ENCODE measurements around the gene DCUN1D3. TPM values are rescaled to one million over a fixed set of nuclear protein-coding genes. Genes with fewer than 3 reads are reported as not detected.

The DCUN1D3 gene
- total RNA-seq, 2 donors from 2014 or later, result 36.7 to 47.4 TPM

DNA sequence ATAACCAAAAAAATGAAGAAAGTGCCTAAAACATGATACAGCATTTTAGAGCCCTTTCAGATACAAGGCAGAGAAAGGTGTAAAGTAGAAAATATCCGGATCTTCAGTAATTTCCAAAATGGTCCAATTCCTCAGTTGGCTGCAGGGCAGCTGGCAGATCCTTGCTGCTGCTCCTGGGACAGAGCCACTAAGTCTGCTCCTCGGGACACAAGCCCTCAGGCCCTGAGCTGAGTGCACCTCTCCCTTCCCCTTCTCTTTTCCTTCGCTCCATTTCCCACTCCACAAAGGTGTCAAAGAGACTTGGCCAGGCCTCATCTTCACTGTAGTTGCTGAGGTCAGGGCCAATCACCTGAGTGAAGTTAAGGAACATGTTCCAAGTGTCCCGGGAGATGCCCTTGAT lies 40.5 kb downstream of the DCUN1D3 start:
- no peak for ATAC-seq
- no peak overlapping the region for H3K4me3 Mint-ChIP-seq
- peaks cover 47% of the 10 kb centered on the region for H3K36me3 Mint-ChIP-seq

DNA sequence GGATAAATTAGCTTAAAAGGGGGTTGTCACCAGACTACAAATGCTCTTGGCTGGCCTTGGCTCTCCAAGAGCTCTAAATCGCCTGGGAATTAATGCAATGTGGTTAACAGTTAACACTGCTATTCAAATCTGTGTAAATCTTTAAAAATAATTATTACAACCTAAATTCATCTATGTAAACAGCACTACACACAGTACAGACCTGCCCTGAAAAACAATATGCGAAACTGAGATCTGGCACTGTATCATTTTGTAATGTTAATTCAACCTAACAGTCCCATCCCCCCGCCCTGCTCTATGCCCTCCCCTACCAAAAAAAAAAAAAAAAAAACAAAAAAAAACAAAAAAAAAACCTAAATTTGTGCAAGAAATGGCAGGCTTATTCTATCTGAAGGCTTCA lies 40.9 kb downstream of the DCUN1D3 start:
- H3K27ac Mint-ChIP-seq, result no peak overlapping the region
- H3K4me1 Mint-ChIP-seq (ENCODE audit: low read depth in 2 of 2), result peaks cover 30 to 39% of the 10 kb centered on the region in 2 donors
- H3K4me3 Mint-ChIP-seq, result no peak overlapping the region

More for the DNA sequence above, 40.5 kb downstream of the DCUN1D3 start:
- H3K4me1 Mint-ChIP-seq (ENCODE audit: low read depth in 2 of 2), result peaks cover 34 to 44% of the 10 kb centered on the region in 2 donors
- no peaks in the 10 kb centered on the region for H3K9me3 Mint-ChIP-seq
- no peaks in the 10 kb centered on the region for H3K27me3 Mint-ChIP-seq
- no peak for DNase-seq (ENCODE audit: low spot score)
- H3K27ac Mint-ChIP-seq, result no peak overlapping the region

DNA sequence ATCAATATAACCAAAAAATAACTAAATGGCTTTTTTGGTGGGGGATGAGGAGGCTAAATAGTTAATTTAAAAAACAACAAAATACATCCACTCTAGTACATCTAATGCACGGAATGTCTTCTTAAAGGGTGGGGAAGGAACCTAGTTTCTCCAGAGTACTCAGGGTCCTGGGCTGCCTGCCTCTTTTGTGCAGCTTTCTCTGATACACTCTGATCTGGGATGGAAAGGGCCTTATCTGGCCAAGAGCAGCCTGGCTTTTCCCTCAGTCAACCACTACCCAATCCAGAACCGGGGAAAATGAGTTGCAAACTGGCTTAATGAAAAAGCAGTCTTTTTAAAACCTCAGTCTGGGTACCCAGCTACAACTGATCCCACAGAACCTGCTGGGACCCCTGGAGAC lies 42.9 kb downstream of the DCUN1D3 start:
- ATAC-seq (no peak), DNase-seq (ENCODE audit: low spot score) (no peak)
- peaks cover 41% of the 10 kb centered on the region for H3K36me3 Mint-ChIP-seq
- no peak overlapping the region for H3K4me3 Mint-ChIP-seq
- H3K27me3 Mint-ChIP-seq, result no peaks in the 10 kb centered on the region
- H3K27ac Mint-ChIP-seq, result peak overlapping the region in 1 of 2 donors; percentile 39
- H3K4me1 Mint-ChIP-seq (ENCODE audit: low read depth in 2 of 2), result peaks cover 22 to 25% of the 10 kb centered on the region in 2 donors
- no peaks in the 10 kb centered on the region for H3K9me3 Mint-ChIP-seq

More for the DNA sequence above, 40.9 kb downstream of the DCUN1D3 start:
- DNase-seq (ENCODE audit: low spot score) (no peak), ATAC-seq (no peak)
- H3K9me3 Mint-ChIP-seq, result no peaks in the 10 kb centered on the region
- H3K27me3 Mint-ChIP-seq, result no peaks in the 10 kb centered on the region
- H3K36me3 Mint-ChIP-seq, result peaks cover 43% of the 10 kb centered on the region

DNA sequence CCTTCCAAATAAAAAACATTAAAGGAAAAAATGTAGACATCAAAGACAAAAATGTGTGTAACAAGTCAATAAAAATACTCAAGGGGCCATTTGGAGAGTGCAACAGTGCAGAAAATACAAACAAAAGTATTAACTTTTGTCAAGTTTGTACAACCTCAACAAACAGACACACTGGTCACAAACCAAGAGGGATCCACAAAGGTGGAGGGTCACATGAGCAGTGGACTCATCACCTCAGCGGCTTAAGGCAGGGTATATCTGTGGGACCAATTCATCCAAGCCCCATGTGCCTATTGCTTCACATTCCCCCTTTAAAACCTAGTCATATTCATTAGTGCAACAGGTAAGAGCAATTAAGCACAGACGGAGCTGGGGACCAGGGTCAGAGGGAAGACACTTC lies 45.2 kb downstream of the DCUN1D3 start:
- peaks cover 24% of the 10 kb centered on the region for H3K36me3 Mint-ChIP-seq
- no peaks in the 10 kb centered on the region for H3K9me3 Mint-ChIP-seq
- no peak overlapping the region for H3K4me3 Mint-ChIP-seq
- no peaks in the 10 kb centered on the region for H3K27me3 Mint-ChIP-seq
- ATAC-seq, result no peak
- peaks cover 25 to 27% of the 10 kb centered on the region in 2 donors for H3K4me1 Mint-ChIP-seq (ENCODE audit: low read depth in 2 of 2)
- no peak for DNase-seq (ENCODE audit: low spot score)
- no peak overlapping the region for H3K27ac Mint-ChIP-seq

DNA sequence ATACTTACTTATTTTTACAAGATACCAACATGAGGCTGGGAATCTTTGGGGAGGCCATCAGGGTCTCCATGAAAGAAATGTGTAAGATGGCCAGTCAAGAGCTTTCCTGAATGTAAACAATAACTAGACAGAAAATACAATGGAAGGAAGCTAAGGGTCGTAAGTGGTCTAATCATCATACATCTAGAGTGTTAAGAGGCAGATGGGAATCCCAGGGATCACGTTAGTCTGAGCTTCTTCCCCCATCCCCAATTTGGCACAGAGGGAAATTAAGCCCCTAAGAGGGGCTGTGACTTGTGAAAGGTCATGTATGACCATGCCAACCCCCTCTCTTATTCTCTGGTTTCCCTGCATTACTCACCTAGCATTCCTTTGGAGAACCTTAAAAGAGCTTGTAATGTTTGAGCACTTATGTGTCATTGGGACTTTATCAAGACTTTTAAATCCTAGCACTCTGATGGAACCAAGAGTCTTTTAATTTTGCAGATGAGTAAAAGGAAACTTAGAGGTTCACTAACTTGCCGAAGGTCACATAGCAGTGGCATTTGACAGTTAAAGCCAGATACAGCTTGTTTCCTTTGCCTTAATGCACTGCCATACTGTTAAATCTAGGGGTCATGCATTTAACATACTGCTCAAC lies 46.1 kb downstream of the DCUN1D3 start:
- H3K27me3 Mint-ChIP-seq, result no peaks in the 10 kb centered on the region
- no peak overlapping the region for H3K4me3 Mint-ChIP-seq
- no peak for ATAC-seq
- no peaks in the 10 kb centered on the region for H3K9me3 Mint-ChIP-seq
- peaks cover 18% of the 10 kb centered on the region for H3K36me3 Mint-ChIP-seq
- peak overlapping the region in 1 of 2 donors; percentile 28 for H3K27ac Mint-ChIP-seq
- peaks cover 26 to 35% of the 10 kb centered on the region in 2 donors for H3K4me1 Mint-ChIP-seq (ENCODE audit: low read depth in 2 of 2)
- no peak for DNase-seq (ENCODE audit: low spot score)

DNA sequence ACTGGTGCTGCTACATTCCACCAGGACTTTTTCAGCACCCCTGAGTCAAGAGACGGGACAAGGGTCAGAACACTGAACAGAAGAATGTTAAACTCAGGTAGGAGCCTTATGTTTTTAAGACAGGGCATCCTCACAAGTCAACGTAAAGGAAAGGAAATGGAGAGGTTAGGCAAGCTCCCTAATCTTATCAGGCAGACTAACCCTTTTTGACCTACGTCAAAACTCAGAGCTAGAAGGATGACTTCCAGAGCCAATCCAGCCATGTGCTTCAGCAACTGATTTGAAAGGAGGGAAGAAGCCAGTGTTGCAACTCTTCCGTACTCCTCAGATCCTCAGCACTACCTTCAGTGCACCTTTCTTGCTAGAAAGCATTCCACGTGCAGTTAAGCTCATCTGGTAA lies 47.0 kb downstream of the DCUN1D3 start:
- Mint-ChIP-seq H3K27me3 (no peaks in the 10 kb centered on the region), H3K36me3 (peaks cover 18% of the 10 kb centered on the region), H3K4me1 (ENCODE audit: low read depth in 2 of 2) (peaks cover 27 to 38% of the 10 kb centered on the region in 2 donors), H3K27ac (no peak overlapping the region), H3K9me3 (no peaks in the 10 kb centered on the region), H3K4me3 (no peak overlapping the region)
- no peak for ATAC-seq
- no peak for DNase-seq (ENCODE audit: low spot score)

DNA sequence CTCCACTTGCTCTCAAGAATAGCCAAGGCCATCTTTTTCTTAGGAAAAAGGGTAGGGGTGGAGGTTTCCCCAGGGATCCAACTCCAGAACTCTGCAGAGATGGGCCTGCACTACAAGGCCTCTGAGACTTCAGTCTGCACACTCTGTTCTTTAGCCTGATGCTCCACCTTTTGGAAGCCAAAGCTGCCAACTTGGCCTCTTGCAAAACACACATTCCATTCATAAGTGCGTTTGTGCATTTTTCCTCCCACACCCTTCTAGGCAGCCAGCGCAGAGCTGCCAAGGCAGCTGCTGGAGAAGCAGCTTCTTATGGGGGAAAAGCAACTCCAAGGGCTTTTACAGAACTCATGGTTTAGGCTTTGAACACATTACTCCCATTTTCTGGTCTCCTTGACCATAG lies 48.6 kb downstream of the DCUN1D3 start:
- H3K36me3 Mint-ChIP-seq, result peaks cover 13% of the 10 kb centered on the region
- H3K4me3 Mint-ChIP-seq, result no peak overlapping the region
- H3K27ac Mint-ChIP-seq, result no peak overlapping the region
- H3K27me3 Mint-ChIP-seq, result no peaks in the 10 kb centered on the region
- ATAC-seq, result no peak
- no peak for DNase-seq (ENCODE audit: low spot score)
- peaks cover 33 to 43% of the 10 kb centered on the region in 2 donors for H3K4me1 Mint-ChIP-seq (ENCODE audit: low read depth in 2 of 2)
- H3K9me3 Mint-ChIP-seq, result no peaks in the 10 kb centered on the region

DNA sequence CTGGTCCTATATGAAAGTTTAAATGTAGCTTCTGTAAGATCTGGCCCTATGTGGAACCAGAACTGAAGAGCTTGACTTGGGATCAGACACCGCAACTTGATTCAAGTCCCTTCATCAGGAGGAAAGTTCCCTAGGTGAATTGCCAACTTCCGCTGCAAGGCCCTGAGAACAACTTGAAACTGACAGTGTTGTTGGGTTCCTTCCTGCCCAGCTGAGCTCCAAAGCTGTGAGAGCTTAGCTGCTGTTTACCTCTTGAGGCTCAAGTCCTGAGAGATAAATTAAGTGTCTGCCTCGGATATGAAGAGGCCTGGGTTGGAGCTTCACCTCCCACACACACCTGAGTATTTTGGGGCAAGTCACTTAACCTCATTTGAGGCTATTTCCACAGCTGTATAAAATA lies 49.2 kb downstream of the DCUN1D3 start:
- Mint-ChIP-seq H3K27me3 (no peaks in the 10 kb centered on the region), H3K9me3 (no peaks in the 10 kb centered on the region), H3K4me3 (no peak overlapping the region), H3K4me1 (ENCODE audit: low read depth in 2 of 2) (peaks cover 30 to 41% of the 10 kb centered on the region in 2 donors), H3K36me3 (peaks cover 11% of the 10 kb centered on the region), H3K27ac (peak overlapping the region in 1 of 2 donors; percentile 53)
- DNase-seq (ENCODE audit: low spot score) (no peak), ATAC-seq (no peak)

DNA sequence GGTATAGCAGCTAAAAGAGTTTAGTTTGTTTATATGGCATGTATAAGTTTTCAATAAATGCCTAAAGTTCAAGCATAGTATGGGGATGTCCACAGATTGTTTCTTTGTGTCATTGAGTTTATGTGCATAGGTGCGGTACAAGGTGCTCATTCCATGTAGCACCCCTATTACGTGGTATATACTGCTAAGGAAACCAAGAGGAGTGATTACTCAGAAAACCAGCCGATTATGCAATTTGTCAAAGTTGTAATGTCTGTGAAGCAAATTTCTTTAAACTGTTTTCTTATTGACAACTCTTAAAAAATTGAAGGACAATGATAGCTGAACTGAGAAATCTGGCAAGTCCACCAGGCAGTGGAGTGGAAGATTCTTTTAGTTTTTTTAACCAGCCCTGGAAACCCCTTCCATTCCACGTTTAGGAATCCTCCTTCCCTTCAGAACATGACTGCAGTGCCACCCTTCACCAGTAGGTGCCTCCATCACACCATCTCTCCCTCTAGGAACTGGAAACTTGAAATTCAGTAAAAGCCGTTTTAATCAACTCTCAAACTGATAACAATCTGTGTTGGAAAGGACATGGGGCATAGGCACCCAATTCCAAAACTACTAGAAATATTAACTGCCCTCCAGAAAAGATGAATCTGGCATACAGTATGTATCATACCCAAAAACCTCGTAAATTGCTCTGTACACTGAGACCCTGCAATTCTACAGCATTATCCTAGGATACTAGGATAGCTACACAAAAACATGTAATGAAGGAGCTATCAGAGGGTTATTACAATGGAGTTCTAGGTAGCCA lies 50.4 kb downstream of the DCUN1D3 start:
- DNase-seq (ENCODE audit: low spot score) (peak; percentile 65), ATAC-seq (peak; percentile 65)
- no peaks in the 10 kb centered on the region for H3K9me3 Mint-ChIP-seq
- peaks cover 26 to 43% of the 10 kb centered on the region in 2 donors for H3K4me1 Mint-ChIP-seq (ENCODE audit: low read depth in 2 of 2)
- H3K27me3 Mint-ChIP-seq, result no peaks in the 10 kb centered on the region
- peak overlapping the region; percentile 15 to 53 for H3K27ac Mint-ChIP-seq
- peak overlapping the region; percentile 2 for H3K4me3 Mint-ChIP-seq
- H3K36me3 Mint-ChIP-seq, result no peaks in the 10 kb centered on the region

DNA sequence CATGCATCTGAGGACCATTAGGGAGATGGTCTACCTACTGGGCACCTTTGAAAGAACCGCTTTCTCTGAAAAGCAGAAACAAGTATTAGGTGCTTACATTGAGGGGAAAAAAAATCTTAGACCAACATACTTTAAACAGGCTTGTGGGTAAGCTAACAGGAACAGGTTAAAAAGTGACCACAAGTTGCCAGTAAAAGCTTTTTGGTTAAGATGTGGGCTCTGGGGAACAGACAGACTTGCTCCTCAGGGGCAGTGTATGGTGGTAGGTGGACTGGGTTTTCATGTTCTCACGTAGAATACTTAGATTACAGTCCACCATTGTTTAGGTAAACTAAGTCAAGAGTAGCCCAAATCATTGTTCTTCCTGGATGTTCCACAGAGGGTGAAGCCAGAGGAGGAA lies 52.6 kb downstream of the DCUN1D3 start:
- H3K9me3 Mint-ChIP-seq, result no peaks in the 10 kb centered on the region
- H3K4me3 Mint-ChIP-seq, result peak overlapping the region; percentile 39
- H3K4me1 Mint-ChIP-seq (ENCODE audit: low read depth in 2 of 2), result peaks cover 37 to 49% of the 10 kb centered on the region in 2 donors
- peak; percentile 57 to 60 for ATAC-seq
- DNase-seq (ENCODE audit: low spot score), result no peak
- peak overlapping the region; percentile 48 to 64 for H3K27ac Mint-ChIP-seq
- H3K27me3 Mint-ChIP-seq, result no peaks in the 10 kb centered on the region
- no peaks in the 10 kb centered on the region for H3K36me3 Mint-ChIP-seq

DNA sequence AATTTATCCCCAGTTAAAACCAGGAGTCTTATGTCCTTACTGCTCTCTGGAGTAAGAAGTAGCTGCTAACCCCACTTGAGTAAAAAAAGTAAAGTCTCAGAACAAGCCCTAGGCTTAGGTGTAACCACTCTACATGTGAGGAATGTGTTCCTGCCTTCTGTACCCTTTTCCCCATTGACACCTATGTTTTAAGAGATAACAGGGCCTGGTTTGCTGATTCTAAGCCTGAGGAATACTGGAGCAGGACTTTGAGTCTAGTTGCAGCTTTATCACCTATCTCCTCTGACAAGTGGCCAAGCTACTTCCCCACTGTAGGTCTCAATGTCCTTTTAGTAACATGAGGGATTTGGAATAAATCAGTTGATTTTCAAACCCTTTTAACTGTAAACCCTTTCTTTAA lies 53.6 kb downstream of the DCUN1D3 start:
- Mint-ChIP-seq H3K9me3 (no peaks in the 10 kb centered on the region), H3K27me3 (no peaks in the 10 kb centered on the region), H3K27ac (peak overlapping the region; percentile 48 to 64), H3K4me1 (ENCODE audit: low read depth in 2 of 2) (peaks cover 37 to 49% of the 10 kb centered on the region in 2 donors), H3K4me3 (no peak overlapping the region), H3K36me3 (no peaks in the 10 kb centered on the region)
- no peak for DNase-seq (ENCODE audit: low spot score)
- ATAC-seq, result no peak

DNA sequence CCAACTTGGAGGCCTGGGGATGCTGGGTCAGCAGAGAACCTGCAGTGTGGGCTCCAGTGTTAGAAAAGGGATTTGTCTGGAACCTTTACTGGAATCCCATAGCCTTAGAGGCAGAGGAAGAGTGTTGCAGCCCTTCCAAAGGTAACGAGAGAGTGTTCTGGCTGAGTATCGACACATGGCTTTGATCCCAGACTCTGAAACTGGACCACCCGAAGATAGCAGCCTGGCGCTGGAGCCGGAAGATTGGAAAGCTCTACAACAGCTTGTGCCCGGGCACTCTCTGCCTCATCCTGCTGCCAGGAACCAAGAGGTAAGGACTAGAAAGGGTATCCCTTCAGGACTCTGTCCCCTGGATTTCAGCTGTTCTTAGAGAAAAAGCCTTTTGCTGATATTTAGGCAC lies 54.1 kb downstream of the DCUN1D3 start:
- H3K4me3 Mint-ChIP-seq, result no peak overlapping the region
- DNase-seq (ENCODE audit: low spot score), result no peak
- no peaks in the 10 kb centered on the region for H3K36me3 Mint-ChIP-seq
- peaks cover 37 to 49% of the 10 kb centered on the region in 2 donors for H3K4me1 Mint-ChIP-seq (ENCODE audit: low read depth in 2 of 2)
- no peak for ATAC-seq
- no peaks in the 10 kb centered on the region for H3K27me3 Mint-ChIP-seq
- H3K9me3 Mint-ChIP-seq, result no peaks in the 10 kb centered on the region
- H3K27ac Mint-ChIP-seq, result peak overlapping the region in 1 of 2 donors; percentile 79

DNA sequence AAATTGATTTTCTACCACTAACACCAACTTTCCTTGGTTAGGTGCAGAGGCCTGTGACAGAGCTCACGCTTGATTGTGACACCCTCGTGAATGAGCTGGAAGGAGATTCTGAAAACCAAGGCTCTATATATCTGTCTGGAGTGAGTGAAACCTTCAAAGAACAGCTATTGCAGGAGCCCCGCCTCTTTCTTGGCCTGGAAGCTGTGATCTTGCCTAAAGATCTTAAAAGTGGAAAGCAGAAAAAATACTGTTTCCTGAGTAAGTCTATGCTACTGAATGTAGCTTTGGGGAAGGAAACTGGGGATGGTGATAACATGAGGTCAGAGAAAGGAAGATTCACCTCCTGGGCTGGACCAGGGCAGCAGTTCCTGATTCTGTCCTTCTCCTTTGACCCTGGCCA lies 55.6 kb downstream of the DCUN1D3 start:
- peak overlapping the region; percentile 27 to 79 for H3K27ac Mint-ChIP-seq
- DNase-seq (ENCODE audit: low spot score) (no peak), ATAC-seq (peak; percentile 43 to 46)
- H3K36me3 Mint-ChIP-seq, result no peaks in the 10 kb centered on the region
- H3K27me3 Mint-ChIP-seq, result no peaks in the 10 kb centered on the region
- H3K4me1 Mint-ChIP-seq (ENCODE audit: low read depth in 2 of 2), result peaks cover 30 to 40% of the 10 kb centered on the region in 2 donors
- H3K9me3 Mint-ChIP-seq, result no peaks in the 10 kb centered on the region
- H3K4me3 Mint-ChIP-seq, result peak overlapping the region; percentile 16

DNA sequence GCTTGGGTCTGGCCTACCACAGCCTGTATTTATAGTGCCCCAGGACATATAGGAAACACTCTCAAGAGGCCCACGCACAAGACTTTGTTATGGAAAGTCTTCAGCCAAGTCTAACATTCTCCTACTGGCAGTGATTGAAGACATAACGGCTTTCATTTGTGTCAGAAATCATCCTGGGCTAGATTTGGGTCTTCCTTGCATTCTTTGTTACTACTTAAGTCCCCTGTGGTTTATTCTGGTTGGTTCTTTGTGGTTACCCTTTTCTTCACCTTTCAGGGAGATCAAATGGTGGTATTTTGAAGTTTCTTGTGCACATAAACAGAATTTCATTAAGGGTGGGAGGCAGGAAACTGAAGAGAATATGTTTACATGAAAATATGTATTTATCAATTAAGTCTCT lies 56.1 kb downstream of the DCUN1D3 start:
- no peaks in the 10 kb centered on the region for H3K27me3 Mint-ChIP-seq
- DNase-seq (ENCODE audit: low spot score) (no peak), ATAC-seq (no peak)

More for the DNA sequence above, 56.1 kb downstream of the DCUN1D3 start:
- H3K27ac Mint-ChIP-seq, result peak overlapping the region; percentile 27 to 79
- peaks cover 26 to 35% of the 10 kb centered on the region in 2 donors for H3K4me1 Mint-ChIP-seq (ENCODE audit: low read depth in 2 of 2)
- peak overlapping the region; percentile 16 for H3K4me3 Mint-ChIP-seq
- H3K36me3 Mint-ChIP-seq, result no peaks in the 10 kb centered on the region
- no peaks in the 10 kb centered on the region for H3K9me3 Mint-ChIP-seq

All from natural killer cell treated with Interleukin-12 subunit alpha and Interleukin-12 subunit beta and Interleukin-15 and Interleukin-18, amount 100 ng/mL, for 72 hours (primary cell).